ENCODE data around the gene FGF13.

FGF13 gene

GRCh38 chrX:138711399-138712347 lies at the start of gene FGF13:
Gene FGF13, minus strand, starts transcription at chrX:138711717. Its CDS starts 714 bp downstream, at chrX:138711003.
- no peak for DNase-seq

GRCh38 chrX:138759217-138759943 lies 47.9 kb upstream of the FGF13 start:
- DNase-seq: no peak

GRCh38 chrX:138756234-138756633 lies 44.7 kb upstream of the FGF13 start:
- no peak for DNase-seq

GRCh38 chrX:138754861-138755260 lies 43.3 kb upstream of the FGF13 start:
- no peak for DNase-seq

GRCh38 chrX:138748480-138748879 lies 37.0 kb upstream of the FGF13 start:
- no peak for DNase-seq

- DNase-seq: no peak
Measured at GRCh38 chrX:138745196-138745595, 33.7 kb upstream of the FGF13 start.

- no peak for DNase-seq
Measured at GRCh38 chrX:138742217-138742616, 30.7 kb upstream of the FGF13 start.

GRCh38 chrX:138740341-138740740 lies 28.8 kb upstream of the FGF13 start:
- DNase-seq: no peak

GRCh38 chrX:138723301-138723700 lies 11.8 kb upstream of the FGF13 start:
- DNase-seq: no peak

GRCh38 chrX:138719396-138719795 lies 7.9 kb upstream of the FGF13 start:
- no peak for DNase-seq

GRCh38 chrX:138718941-138719340 lies 7.4 kb upstream of the FGF13 start:
- no peak for DNase-seq

GRCh38 chrX:138710866-138711341 lies 613 bp downstream of the FGF13 start:
- no peak for DNase-seq

- no peak for DNase-seq
Measured at GRCh38 chrX:138709886-138710791, 1.4 kb downstream of the FGF13 start.

GRCh38 chrX:138708268-138708667 lies 3.2 kb downstream of the FGF13 start:
- DNase-seq: no peak

GRCh38 chrX:138704596-138704995 lies 6.9 kb downstream of the FGF13 start:
- no peak for DNase-seq

GRCh38 chrX:138704101-138704500 lies 7.4 kb downstream of the FGF13 start:
- DNase-seq: no peak

GRCh38 chrX:138692591-138692990 lies 18.9 kb downstream of the FGF13 start:
- no peak for DNase-seq

GRCh38 chrX:138691186-138691585 lies 20.3 kb downstream of the FGF13 start:
- no peak for DNase-seq

GRCh38 chrX:138690591-138690990 lies 20.9 kb downstream of the FGF13 start:
- no peak for DNase-seq

- no peak for DNase-seq
Measured at GRCh38 chrX:138683600-138683999, 27.9 kb downstream of the FGF13 start.

GRCh38 chrX:138669693-138670092 lies 41.8 kb downstream of the FGF13 start:
- DNase-seq: no peak

GRCh38 chrX:138664466-138664865 lies 47.1 kb downstream of the FGF13 start:
- no peak for DNase-seq

- no peak for DNase-seq
Measured at GRCh38 chrX:138664016-138664415, 47.5 kb downstream of the FGF13 start.
